K562 (cell line): ENCODE data around the gene KBTBD13. TPM values are rescaled to one million over a fixed set of nuclear protein-coding genes. Genes with fewer than 3 reads are reported as not detected.
A peak's percentile ranks its signal among the peaks of the same experiment; 100 is the strongest.

ENCODE experiments used
- polyA plus RNA-seq, 8 experiments: library from polyadenylated mRNA; depleted of rRNA in 4 of 8; stranded (reverse) in 5 of 8; unstranded in 3 of 8; fragments of >200 nt; fragmentation: Nextera tagmentation in 2 of 8; fragmentation: Illumina TruSeq in 1 of 8; extraction: Ambion mirVana in 2 of 8; extraction: Trizol in 1 of 8; gene quantifications; 2 replicates each; pipeline versions ENCODE4 v1.2.1 to v1.2.3, GENCODE V29; 2011 to 2014; ENCODE audit warnings: inconsistent platforms in 1 of 8, missing spikeins in 1 of 8
- total RNA-seq, 7 experiments: library from RNA; depleted of rRNA in 6 of 7; stranded (reverse); fragments of >200 nt in 6 of 7; fragmentation: Illumina TruSeq in 2 of 7; extraction: Trizol in 2 of 7; gene quantifications; 2 replicates each; pipeline versions ENCODE4 v1.2.1 to v1.2.3, GENCODE V29; 2011 to 2021; ENCODE audit warnings: low replicate concordance in 1 of 7
- TF ChIP-seq, protein P1 (sequence below): fragments of 450-650 bp; IDR thresholded peaks from 2 replicates; pipeline ENCODE4 v1.6.1; 2016; ENCODE audit warnings: mild to moderate bottlenecking, moderate library complexity

The KBTBD13 gene
- total and polyA plus RNA-seq, 9 of the 15 experiments (the other 6 are each of a cell fraction or from before 2014, with no cell fraction given): 0.07 to 0.13 (median 0.10) TPM; not detected in 3

DNA sequence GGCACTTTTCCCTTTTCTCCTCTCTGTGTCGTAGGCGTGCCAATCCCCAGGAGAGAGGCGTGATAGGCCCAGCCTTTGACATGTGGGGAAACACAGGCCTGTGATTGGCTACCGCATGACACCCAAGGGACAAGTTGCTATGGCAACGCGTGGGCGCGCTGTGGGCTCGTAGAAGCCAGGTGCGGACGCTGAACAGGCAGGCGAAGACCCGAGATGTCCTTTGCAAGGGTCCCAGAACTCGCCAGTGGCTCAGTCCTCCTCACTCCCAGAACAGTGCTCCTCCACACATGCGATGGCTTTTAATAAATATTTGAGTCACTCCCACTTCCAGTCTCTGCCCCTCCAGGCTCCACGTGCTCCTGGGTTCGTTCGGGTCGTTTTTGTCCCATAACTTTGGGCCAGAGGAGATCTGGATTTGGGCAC is 27.1 kb upstream of the KBTBD13 start (continued):
- TF ChIP-seq, protein P1, sequence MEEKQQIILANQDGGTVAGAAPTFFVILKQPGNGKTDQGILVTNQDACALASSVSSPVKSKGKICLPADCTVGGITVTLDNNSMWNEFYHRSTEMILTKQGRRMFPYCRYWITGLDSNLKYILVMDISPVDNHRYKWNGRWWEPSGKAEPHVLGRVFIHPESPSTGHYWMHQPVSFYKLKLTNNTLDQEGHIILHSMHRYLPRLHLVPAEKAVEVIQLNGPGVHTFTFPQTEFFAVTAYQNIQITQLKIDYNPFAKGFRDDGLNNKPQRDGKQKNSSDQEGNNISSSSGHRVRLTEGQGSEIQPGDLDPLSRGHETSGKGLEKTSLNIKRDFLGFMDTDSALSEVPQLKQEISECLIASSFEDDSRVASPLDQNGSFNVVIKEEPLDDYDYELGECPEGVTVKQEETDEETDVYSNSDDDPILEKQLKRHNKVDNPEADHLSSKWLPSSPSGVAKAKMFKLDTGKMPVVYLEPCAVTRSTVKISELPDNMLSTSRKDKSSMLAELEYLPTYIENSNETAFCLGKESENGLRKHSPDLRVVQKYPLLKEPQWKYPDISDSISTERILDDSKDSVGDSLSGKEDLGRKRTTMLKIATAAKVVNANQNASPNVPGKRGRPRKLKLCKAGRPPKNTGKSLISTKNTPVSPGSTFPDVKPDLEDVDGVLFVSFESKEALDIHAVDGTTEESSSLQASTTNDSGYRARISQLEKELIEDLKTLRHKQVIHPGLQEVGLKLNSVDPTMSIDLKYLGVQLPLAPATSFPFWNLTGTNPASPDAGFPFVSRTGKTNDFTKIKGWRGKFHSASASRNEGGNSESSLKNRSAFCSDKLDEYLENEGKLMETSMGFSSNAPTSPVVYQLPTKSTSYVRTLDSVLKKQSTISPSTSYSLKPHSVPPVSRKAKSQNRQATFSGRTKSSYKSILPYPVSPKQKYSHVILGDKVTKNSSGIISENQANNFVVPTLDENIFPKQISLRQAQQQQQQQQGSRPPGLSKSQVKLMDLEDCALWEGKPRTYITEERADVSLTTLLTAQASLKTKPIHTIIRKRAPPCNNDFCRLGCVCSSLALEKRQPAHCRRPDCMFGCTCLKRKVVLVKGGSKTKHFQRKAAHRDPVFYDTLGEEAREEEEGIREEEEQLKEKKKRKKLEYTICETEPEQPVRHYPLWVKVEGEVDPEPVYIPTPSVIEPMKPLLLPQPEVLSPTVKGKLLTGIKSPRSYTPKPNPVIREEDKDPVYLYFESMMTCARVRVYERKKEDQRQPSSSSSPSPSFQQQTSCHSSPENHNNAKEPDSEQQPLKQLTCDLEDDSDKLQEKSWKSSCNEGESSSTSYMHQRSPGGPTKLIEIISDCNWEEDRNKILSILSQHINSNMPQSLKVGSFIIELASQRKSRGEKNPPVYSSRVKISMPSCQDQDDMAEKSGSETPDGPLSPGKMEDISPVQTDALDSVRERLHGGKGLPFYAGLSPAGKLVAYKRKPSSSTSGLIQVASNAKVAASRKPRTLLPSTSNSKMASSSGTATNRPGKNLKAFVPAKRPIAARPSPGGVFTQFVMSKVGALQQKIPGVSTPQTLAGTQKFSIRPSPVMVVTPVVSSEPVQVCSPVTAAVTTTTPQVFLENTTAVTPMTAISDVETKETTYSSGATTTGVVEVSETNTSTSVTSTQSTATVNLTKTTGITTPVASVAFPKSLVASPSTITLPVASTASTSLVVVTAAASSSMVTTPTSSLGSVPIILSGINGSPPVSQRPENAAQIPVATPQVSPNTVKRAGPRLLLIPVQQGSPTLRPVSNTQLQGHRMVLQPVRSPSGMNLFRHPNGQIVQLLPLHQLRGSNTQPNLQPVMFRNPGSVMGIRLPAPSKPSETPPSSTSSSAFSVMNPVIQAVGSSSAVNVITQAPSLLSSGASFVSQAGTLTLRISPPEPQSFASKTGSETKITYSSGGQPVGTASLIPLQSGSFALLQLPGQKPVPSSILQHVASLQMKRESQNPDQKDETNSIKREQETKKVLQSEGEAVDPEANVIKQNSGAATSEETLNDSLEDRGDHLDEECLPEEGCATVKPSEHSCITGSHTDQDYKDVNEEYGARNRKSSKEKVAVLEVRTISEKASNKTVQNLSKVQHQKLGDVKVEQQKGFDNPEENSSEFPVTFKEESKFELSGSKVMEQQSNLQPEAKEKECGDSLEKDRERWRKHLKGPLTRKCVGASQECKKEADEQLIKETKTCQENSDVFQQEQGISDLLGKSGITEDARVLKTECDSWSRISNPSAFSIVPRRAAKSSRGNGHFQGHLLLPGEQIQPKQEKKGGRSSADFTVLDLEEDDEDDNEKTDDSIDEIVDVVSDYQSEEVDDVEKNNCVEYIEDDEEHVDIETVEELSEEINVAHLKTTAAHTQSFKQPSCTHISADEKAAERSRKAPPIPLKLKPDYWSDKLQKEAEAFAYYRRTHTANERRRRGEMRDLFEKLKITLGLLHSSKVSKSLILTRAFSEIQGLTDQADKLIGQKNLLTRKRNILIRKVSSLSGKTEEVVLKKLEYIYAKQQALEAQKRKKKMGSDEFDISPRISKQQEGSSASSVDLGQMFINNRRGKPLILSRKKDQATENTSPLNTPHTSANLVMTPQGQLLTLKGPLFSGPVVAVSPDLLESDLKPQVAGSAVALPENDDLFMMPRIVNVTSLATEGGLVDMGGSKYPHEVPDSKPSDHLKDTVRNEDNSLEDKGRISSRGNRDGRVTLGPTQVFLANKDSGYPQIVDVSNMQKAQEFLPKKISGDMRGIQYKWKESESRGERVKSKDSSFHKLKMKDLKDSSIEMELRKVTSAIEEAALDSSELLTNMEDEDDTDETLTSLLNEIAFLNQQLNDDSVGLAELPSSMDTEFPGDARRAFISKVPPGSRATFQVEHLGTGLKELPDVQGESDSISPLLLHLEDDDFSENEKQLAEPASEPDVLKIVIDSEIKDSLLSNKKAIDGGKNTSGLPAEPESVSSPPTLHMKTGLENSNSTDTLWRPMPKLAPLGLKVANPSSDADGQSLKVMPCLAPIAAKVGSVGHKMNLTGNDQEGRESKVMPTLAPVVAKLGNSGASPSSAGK: peak; percentile 63
